GM18858 (cell line): ENCODE results near the gene GALNT18.

Source experiments
- ATAC-seq: cut with Tn5 transposase; IDR thresholded peaks from one replicate; pipeline ENCODE4 v1.9.1; 2021; ENCODE audit not compliant: unreplicated experiment

GALNT18 gene

GRCh38 chr11:11441091-11441490 lies 180.7 kb downstream of the GALNT18 start:
- no peak for ATAC-seq

- ATAC-seq: no peak
Measured at GRCh38 chr11:11440144-11440543, 181.7 kb downstream of the GALNT18 start.

DNA sequence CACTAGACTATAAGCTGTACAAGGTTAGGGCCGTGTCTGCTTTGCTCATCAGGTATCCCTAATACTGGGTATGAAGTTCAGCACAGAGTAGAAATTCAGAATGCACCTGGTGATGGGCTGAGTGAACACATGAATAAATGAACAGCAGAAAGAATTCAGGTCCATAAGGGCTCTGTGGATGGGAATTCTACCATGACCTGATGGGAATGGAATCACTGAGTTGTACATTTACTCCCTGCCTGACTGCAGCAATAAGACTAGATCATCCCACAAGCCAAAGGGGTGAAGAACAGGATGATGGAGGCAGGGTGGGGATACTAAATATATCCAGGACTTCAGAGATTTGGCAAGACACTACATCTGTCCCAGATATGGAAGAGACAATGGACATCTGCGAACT lies 182.2 kb downstream of the GALNT18 start:
- no peak for ATAC-seq

DNA sequence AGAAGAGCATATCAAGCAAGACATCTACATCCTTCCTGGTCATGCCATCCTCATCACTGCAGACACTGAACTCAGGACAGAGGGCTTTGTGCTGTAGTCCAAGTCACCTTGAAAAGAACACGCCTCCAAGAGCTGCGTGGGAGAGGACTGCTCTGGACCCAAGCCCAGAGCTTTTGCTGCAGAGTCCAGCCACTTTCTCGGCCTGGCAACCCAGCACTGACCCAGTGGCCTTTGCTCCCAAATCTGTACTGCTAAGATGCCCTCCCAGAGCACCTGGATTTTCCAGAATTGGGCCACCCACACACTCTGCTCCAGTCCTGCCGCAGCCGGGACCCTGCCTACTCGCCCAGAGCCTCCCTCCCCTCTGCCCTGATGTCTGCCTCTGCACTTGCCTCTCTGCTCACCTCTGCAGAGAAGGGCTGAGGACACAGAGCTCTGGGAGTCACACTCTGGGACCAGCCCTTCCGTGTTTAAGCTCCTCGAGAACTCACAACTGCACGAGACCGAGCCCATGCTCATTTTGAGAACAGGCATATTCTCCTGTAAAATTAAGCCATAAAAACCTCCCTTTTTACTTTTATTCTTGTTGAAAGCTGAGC lies 185.0 kb downstream of the GALNT18 start:
- ATAC-seq: no peak

GRCh38 chr11:11435635-11436034 lies 186.2 kb downstream of the GALNT18 start:
- no peak for ATAC-seq

- no peak for ATAC-seq
Measured at GRCh38 chr11:11433960-11434359, 187.8 kb downstream of the GALNT18 start.

DNA sequence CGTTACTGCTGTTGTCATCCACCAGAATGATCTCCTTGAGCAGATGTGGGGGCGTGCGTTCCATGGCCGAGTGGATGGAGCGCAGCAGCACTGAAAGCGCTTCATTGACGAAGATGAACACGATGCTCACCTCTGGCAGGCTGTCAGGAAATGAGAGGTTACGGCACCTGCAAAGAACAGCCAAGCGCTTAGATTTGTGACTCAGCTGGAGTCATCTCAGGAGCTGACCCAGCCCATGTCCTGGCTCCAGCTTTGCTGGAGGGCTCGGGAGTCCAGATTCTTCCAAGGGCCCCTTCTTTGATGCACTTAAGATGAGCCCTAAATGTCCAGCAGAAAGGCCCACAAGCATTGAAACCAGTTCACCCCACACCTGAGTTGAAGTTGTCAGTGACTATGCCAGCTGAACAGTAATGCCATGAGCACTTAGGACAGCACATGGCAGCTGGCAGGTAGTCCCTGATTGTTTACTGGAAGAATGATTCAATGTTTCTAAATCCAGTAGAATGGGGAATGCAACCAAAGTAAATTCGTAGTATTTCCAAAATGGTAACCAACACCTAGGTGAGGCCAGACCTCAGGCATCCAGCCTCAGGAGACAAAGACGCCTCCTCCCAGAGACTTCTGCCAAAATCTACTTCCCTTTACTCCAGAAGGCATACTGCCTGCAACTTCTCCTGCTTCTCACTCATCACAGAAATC lies 189.0 kb downstream of the GALNT18 start:
- no peak for ATAC-seq

GRCh38 chr11:11430431-11430830 lies 191.4 kb downstream of the GALNT18 start:
- no peak for ATAC-seq

DNA sequence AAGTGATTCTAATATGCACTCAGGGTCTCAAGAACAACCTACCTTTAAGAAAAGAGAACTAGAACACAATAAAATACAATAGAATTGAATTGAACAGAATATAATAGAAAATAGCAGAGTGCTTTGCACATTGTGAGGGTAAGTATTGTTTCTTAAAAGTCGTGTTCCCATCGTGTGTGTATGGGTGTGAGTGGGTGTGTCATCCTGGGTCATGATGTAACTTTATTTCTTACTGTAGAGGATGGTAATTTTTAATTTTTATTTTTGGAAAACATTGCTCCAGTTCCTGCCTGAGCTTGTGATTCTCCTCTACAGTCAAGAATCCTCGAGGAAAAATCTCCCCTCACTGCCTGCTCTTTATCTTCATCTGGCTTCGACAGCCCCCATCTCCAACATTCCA lies 193.1 kb downstream of the GALNT18 start:
- ATAC-seq: no peak

DNA sequence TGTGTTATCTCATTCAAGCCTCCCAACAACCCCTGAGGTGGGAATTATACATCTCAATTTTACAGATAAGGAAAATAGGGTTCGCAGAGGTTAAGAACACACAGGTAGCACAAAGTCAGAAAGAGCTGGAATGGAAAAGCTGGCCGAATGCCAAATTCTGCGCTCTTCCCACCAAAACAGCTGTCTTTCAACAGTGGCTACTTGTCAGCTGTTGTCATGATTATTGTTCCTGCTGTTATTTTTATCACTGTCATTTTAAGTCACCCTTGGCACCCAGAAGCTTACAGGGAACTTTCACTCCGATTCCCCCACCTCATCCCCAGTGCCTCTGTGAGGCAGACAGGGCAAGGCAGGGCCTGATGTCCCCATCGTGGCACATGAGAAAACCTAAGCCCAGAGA lies 194.3 kb downstream of the GALNT18 start:
- no peak for ATAC-seq

GRCh38 chr11:11427140-11427539 lies 194.7 kb downstream of the GALNT18 start:
- no peak for ATAC-seq

DNA sequence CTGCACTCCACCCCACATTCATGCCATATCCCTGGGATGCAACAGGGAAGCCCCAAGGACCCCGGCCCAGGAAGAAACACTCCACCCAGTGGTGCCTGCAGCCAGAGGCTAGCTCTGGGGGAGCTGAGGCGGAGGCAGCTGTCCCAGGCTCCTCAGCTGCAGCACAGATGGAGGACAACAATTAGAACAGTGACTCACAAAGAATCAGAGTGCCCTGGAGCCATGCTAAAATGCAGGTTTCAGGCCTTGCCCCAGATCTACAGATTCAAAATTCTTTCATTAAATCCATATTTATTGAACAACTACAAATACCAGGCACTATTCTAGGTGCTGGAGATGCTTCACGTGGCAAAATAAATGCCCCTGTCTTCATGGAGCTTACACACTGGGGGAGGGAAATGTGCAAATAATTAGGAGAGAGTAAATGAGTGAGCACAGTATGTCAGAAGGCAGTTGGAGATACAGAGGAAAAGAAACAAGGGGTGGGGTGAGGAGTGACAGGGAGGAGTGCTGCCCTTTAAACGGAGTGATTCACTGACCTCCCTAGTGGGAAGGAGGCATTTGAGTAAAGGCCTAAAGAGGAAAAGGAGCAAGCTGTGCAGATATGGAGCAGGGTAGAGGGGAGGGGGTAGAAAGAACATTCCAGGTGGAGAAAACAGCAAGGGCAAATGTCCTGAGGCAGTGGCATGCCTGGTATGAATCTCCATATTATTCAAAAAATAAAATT lies 195.4 kb downstream of the GALNT18 start:
- ATAC-seq: no peak

- no peak for ATAC-seq
Measured at GRCh38 chr11:11425806-11426205, 196.0 kb downstream of the GALNT18 start.

GRCh38 chr11:11424688-11425087 lies 197.1 kb downstream of the GALNT18 start:
- no peak for ATAC-seq

- ATAC-seq: no peak
Measured at GRCh38 chr11:11422411-11423128, 199.2 kb downstream of the GALNT18 start.

DNA sequence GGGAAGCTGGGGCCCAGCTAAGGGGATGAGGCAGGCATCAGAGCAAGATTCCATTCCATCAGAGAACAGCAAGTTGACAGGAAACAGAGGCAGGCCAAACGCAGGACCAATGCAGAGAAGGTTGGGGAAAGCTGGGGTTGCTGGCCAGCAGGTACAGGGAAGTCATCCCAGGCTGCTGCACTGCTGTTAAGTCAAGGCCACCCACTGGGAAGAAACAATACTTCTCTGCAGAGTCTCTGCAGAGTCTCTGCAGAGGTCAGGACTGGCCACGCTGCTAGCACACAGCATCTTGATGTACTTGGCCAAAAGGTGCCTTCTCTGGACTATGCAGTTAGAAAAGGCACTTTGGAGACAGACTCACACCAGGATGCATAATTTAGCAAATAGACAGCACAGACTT lies 200.3 kb downstream of the GALNT18 start:
- ATAC-seq: no peak

- no peak for ATAC-seq
Measured at GRCh38 chr11:11420899-11421285, 200.9 kb downstream of the GALNT18 start.

DNA sequence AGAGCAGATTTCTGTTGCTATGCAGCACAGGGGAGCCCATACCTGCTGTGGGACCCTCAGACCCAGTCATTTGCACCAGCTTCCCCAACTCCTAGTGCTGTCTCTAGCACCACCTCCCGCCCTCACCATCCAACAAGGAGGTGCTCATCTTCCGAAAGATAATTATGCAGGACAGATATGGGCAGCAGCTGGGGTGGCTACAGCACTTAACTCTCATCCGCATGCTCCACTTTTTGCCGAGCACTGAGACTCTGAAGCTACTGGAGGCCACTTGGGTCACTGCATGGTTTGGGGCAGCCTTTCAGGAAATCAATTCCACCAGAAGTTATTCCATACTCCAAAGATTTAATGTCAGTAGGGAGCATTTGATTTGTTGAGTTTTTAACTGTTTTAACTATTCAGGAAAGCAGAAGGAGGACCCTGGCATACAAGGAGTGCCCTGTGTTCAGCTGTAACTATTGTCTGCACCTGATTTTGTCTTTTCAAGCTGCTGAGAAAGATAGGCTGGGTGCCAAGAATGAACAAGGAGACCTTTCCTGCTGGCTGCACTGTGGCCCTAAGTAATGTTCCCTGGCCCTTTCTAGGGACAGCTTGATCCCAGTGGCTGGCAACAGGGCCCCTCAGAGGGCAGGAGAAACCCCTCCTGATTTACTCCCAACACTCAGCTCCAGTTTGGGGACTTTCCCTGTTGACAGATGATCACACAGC lies 201.5 kb downstream of the GALNT18 start:
- no peak for ATAC-seq

DNA sequence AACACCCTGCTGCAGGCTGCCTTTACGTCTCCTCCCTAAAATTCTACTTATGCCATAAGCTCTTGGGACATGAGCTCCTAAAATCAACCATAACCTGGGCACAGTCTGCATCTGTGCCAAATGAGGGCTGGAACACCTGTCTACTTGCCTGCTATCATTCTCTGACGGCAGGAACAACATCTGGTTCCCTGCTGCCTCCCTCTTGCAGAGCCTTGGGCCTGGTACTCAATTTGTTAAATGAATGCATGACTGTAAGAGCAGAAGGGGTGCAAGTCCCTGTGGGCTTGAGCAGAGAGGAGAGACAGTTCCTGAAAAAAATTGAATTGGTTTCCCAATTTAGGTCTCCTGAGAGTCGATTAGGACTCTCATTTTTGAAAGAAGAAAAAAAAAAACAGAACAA lies 202.1 kb downstream of the GALNT18 start:
- no peak for ATAC-seq

GRCh38 chr11:11416917-11417316 lies 204.9 kb downstream of the GALNT18 start:
- ATAC-seq: no peak

DNA sequence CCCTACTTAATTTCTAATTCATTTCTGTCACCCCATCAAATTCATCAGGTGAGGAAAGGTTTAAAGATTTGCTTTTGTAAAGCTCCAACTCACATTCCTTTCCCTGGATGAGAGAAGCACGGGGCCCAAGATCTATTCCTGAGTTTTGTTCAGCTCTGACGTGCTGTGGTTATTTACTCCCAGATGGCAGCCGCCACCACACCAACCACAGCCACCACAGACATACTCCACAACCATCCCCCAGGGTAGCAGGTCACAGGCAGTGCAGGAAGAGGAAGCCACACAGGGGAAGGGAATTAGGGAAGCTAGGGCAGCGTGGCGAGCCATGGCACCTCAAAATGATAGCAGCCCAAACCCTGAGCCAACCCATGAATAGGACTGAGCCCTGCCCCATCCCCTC lies 205.3 kb downstream of the GALNT18 start:
- no peak for ATAC-seq
